ENCODE measurements around the gene TTC38.

The TTC38 gene

DNA sequence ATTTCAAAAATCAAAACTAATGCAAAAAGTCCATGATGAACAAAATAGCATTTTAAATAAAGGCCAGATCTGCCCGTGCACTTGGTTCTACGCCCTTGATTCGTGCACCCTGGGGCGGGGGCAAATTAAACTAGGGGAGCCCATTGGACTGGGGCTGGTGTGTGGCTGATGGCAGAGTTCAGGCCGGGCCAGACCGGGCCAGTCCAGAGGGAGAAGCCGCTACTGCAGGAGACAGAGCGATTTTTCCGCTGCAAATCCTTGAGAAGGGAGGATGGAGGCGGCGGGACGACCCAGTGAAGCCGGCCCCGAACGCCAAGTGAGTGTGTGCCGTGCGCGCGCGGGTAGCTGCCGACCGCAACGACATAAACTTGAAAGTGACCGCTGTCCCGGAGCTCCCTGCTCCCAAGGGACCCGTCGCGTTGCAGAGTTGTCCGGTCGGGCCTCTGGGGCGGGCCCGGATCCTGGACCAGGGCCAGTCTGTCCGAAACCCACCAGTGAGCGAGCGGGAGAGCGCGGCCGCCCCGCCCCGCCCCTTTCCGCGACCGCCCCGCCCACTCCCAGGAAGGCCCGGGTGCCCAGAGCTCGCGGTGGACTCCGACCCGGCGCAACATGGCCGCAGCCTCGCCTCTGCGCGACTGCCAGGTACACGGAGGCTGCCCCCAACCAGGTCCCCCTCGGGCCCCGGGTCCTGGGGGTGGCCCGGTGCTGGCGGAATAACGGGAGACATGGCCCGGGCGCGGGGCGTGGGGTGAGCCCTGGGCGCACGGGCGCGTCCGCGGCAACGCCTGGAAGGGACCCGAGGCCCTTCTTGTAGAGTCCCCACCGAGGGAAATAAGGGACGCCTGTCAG is at the start of gene TTC38:
Gene TTC38 (plus strand): TSS at position 578 of the 849 bp plus-strand sequence. CDS start 32 bp downstream, at position 610.
- peak; percentile 66 to 79 for DNase-seq

DNA sequence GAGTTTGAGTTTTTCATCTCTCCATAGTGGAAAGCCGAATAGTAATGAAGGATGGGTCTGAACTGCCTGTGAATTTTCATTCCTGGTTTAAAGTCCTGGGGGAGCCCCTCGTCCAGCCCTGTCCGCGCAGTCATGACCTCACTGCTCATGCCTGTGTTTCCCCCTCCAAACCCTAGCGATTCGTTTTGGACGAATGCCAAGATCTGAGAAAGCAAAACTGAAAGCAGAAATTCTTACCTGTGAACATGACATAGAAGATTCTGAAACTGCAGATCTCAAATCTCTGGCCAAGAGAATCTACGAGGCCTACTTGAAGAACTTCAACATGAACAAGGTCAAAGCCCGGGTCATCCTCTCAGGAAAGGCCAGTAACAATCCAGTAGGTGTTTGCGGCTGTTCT is 48.2 kb upstream of the TTC38 start:
- DNase-seq: no peak

DNA sequence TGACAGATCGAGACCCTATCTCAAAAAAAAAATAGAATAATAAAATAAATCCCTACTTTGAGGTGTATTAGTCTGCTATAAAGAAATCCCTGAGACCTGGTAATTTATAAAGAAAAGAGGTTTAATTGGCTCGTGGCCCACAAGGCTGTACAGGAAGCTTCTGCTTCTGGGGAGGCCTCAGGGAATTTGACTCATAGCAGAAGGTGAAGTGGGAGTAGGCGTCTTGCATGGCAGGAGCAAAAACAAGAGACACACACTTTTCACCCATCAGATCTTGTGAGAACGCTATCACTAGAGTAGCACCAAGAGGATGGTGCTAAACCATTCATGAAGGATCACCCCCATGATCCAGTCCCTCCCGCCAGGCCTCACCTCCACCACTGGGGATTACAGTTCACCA is 46.9 kb upstream of the TTC38 start:
- DNase-seq: no peak

DNA sequence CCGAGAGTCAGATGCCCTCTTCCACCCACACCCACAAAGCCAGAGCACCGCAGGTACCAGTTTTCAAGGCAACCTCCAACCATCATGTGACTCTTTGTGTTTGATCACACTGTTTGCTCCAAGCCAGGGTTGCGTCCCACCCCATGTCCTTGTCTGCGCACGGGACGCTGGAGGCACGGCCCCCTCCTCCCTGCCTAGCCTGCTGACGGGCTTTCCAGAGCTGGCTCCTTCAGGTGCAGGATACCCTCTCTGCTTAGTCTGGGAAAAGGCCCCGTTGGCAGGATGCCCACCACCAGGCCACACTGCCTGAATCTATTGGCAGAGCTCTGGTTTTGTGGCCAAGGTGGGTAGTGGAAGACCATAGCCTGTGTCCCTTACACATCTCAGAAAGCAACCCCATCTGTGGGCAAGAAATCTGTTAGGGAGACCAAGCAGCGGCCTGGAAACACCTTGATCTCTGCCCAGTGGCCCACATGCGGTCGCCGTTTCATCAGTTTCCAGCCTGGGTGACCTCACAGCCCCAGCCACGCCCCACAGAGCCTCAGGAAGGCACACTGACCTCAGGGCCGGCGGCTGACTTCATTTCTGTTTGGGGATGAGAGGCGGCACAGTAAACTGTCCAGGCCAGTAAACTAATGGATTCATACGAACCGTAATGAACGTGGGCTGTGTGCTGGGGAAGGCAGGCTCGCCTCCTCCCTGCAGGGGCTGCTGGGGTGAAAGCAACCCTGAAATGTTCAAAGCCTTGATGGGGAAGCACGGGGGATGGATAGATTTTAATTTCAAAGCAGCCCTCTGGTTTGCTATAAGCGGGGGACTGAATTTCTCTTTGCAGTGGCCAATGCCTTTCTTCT is 43.5 kb upstream of the TTC38 start:
- DNase-seq: no peak

DNA sequence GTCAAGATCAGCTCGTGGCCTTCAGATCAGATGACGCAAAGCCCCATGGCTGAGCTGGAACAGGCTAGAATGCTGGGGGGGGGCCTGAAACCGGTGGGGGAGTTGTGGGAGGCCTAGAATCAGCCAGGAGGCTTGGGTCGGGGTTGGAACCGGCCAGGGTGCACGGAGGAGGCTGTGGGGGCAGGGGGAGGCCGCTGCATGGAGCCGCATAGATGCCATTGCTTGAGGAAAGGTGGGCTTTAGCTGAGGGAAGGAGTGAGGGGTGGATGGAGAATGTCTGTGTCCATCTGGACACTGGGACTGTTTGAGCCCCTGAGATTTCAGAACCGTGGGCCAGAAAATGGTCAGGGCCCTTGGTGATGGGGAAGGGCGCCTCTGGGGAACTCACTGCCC is 42.9 kb upstream of the TTC38 start:
- no peak for DNase-seq

DNA sequence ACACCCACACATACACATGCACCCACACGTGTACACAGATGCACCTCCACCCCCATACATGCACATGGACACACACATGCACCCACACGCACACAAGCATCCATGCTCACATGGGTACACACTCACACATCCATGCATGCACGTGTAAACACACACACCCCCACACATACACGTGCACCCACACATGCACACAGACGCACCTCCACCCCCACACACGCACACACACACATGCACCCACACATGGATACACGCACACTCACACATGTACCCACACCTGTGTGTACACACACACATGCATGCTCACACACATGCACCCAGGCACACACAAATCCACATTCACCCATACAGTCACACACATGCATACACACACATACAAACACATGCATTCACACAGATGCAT is 42.2 kb upstream of the TTC38 start:
- DNase-seq: no peak

- DNase-seq: no peak
Measured at GRCh38 chr22:46226577-46226976, 41.2 kb upstream of the TTC38 start.

GRCh38 chr22:46229701-46230100 is 38.1 kb upstream of the TTC38 start:
- DNase-seq: no peak

- no peak for DNase-seq
Measured at GRCh38 chr22:46230262-46230901, 37.4 kb upstream of the TTC38 start.

- DNase-seq: peak; percentile 42 to 82
Measured at GRCh38 chr22:46233231-46233630, 34.6 kb upstream of the TTC38 start.

- DNase-seq: no peak
Measured at GRCh38 chr22:46234969-46235368, 32.8 kb upstream of the TTC38 start.

DNA sequence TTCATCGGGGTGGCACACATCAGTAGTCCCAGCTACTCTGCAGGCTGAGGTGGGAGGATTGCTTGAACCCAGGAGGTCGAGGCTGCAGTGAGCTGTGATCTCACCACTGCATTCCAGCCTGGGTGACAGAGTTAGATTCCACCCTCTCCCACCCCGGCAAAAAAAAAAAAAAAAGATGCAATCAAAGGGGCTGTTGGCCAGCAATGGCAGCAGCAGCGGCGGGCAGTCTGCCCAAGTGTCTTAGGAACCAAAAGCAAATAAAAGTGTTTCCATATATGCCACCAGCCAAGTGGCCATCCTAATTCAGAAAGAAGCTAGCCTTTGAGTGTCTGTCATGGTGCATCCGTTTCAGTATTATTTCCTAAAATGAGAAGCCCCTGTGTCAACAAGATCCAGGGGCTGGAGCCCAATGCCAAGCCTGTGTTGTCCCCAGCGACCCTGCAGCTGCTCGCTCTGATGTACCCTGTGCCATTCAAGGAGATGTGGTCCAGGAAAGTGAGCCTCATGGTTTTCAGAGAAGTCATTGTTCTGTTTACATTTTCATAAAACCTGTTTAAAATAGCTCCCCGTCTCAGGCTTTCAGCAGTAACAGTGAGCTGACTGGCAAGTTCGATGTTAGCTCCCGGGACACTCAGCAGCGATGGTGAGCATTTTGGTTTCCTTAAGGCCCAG is 30.2 kb upstream of the TTC38 start:
- no peak for DNase-seq

DNA sequence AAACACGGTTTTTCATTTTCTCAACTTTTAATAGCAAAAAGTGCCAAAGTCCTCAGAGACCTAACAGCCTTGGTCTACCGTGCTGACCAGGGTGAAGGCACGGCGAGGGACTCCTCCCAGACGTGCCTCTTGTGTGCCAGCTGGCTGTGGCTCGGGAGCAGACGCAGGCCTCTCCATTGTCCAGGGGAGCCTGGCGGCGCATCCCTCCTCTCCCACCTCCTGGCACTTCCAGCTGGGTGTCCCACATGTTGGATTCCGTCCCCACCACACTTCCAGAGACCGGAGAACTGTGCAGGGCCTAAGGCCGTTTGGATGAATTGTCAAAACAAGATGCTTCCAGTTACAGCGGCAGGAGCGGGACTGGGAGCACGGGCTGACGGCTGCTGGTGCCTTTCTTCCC is 29.3 kb upstream of the TTC38 start:
- DNase-seq: no peak

GRCh38 chr22:46239261-46240048 is 28.4 kb upstream of the TTC38 start:
- DNase-seq: no peak

DNA sequence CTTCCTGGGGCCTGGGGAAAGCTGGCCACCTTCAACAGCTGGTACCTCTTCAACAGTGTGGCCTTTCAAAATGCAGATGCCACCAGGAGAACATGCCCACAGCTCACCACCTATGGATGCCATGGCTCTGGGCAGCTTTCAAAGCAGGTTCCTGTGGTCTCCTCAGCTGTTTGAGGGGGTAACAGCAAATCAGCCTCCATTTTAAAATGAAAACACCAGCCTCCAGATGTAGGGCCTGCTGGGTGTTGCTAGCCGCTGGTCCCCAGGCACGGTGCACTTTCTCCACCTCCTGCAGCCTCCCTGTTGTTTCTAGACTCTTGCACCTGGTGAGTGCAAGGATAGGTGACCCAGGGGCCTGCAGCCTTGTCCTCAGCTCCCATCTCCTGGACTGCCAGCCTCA is 27.7 kb upstream of the TTC38 start:
- no peak for DNase-seq

- peak; percentile 13 to 22 for DNase-seq
Measured at GRCh38 chr22:46240506-46240905, 27.3 kb upstream of the TTC38 start.

- DNase-seq: no peak
Measured at GRCh38 chr22:46240907-46241306, 26.9 kb upstream of the TTC38 start.

GRCh38 chr22:46241396-46242007 is 26.3 kb upstream of the TTC38 start:
- no peak for DNase-seq

GRCh38 chr22:46242076-46242475 is 25.7 kb upstream of the TTC38 start:
- DNase-seq: peak; percentile 29 to 31

DNA sequence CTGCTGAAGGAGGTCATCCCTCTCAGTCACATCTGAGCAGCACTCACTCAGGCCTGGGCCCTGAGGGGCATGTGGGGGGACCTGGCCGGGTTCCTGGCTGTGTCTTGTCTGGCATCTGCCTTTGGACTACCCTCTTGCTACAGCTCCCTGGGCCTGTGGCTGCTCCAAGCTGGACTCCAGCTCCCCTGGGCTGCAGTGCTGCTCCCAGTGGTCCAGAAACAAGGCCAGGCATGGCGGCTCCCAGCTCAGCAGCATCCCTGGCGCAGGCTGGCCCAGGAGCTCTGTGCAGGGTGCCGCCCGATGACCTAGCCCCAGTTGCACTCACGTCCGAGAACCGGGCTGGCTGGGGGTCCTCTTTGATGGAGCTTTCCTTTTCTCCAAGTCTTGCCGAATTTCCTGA is 23.0 kb upstream of the TTC38 start:
- DNase-seq: no peak

DNA sequence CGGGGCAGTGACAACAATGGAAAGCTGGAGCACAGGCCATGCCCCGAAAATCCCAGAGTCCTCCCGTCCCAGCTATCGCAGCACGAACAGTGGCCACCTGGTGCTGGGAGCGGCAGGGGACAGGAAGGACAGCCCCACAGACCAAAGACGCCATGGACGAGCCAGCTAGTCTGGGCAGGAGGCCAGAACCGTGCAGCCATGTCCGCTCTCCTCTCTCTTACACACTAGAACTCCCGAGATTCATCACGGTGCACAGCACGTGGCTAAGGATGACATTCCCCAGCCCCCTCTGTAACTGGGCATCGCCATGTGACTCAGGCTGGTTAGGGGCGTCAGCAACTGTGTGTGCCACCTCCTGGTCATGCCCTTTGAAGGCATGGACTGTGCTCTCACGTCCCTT is 22.3 kb upstream of the TTC38 start:
- DNase-seq: no peak

DNA sequence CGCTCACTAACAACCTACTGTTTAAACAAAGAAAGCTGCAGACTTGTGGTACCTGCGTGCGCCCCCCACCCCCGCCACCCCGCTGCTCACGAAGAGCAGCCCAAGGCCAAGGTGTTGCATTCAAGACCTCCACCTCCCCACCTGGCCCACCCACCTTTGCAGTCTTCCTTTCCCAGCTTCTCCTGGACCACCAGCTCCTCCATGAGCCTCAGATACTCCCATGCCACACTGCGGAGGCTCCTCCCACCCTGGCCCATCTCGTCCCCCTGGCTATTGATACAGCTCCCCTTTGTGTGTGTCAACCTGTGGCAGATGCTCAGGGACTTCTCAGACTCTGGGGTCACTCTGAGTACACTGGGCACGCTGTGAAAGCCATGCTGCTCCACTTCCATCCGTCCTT is 21.6 kb upstream of the TTC38 start:
- no peak for DNase-seq

All from inflammatory macrophage treated with lipopolysaccharide for 1 hour (primary cell).